ENCODE measurements around the gene RSPH10B.

DNA sequence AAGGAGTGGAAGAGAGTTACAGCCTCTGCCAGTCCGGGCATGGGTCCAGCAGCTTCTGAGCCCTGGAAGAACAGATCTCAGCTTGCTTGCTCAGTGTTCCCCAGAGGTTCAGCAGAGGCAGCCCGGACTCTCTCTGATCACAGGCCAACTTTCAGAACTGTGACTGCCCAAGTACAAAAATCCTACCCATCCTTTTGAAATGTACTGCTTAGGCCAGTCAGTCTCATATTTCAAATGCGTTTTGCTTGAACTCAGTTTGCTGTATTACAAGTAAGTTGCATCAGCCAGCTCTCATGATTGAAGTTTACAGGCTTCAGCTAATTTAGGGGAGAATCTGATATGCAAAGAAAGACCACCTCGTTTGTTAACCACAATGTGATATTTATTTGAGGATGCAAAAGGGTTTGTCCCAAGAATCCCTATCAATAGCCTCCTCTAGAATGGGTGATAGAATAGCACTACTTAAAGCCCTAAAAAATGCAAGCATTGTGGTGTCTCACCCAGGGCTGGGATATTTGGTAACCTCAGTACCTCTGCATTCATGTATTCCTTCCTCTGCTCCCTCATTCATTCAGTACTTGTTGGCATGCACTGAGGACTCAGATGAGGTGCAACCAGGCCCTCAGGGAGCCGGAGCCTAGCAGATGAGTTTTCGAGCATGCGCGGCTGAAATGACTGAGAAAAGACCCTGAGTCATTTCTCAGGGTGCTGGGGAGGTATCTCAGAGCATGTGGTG, 45.6 kb upstream of the RSPH10B start:
- TF ChIP-seq CTCF (IDR thresholded peaks at IDR 0.05; ENCODE audit: poor library complexity) (no peak), EZH2phosphoT487 (IDR thresholded peaks at IDR 0.05; ENCODE audit: low read depth, severe bottlenecking, unreplicated experiment) (no peak)
